GM12874 (cell line): ENCODE measurements around the gene SOST.

Source experiments
- CTCF ChIP-seq: IDR thresholded peaks from 2 replicates; pipeline ENCODE4 v1.5.1; 2011; ENCODE audit warnings: low read depth, mild to moderate bottlenecking, control low read depth, low read length, moderate library complexity; ENCODE audit not compliant: insufficient read depth

Gene SOST

GRCh38 chr17:43758497-43759174 is at the start of gene SOST:
TSS of gene SOST (minus strand) at chr17:43758791. CDS start at chr17:43758741, 50 bp downstream.
- no peak for TF ChIP-seq CTCF

- no peak for TF ChIP-seq CTCF
These were observed 49.5 kb upstream of the SOST start for GRCh38 chr17:43808076-43808475.

GRCh38 chr17:43805117-43805516 is 46.5 kb upstream of the SOST start:
- no peak for TF ChIP-seq CTCF

- TF ChIP-seq CTCF = no peak
These were observed 45.2 kb upstream of the SOST start for GRCh38 chr17:43803758-43804157.

GRCh38 chr17:43801844-43802243 is 43.3 kb upstream of the SOST start:
- no peak for TF ChIP-seq CTCF

- no peak for TF ChIP-seq CTCF
These were observed 42.1 kb upstream of the SOST start for GRCh38 chr17:43800736-43801135.

GRCh38 chr17:43799047-43799446 is 40.5 kb upstream of the SOST start:
- no peak for TF ChIP-seq CTCF
